ENCODE measurements around the gene DRC1.
"Not testable (repeated sequence)": the region's sequence is repeated elsewhere in the genome, so short reads cannot be mapped to it uniquely, and the experiment has no call there.

DRC1 gene

DNA sequence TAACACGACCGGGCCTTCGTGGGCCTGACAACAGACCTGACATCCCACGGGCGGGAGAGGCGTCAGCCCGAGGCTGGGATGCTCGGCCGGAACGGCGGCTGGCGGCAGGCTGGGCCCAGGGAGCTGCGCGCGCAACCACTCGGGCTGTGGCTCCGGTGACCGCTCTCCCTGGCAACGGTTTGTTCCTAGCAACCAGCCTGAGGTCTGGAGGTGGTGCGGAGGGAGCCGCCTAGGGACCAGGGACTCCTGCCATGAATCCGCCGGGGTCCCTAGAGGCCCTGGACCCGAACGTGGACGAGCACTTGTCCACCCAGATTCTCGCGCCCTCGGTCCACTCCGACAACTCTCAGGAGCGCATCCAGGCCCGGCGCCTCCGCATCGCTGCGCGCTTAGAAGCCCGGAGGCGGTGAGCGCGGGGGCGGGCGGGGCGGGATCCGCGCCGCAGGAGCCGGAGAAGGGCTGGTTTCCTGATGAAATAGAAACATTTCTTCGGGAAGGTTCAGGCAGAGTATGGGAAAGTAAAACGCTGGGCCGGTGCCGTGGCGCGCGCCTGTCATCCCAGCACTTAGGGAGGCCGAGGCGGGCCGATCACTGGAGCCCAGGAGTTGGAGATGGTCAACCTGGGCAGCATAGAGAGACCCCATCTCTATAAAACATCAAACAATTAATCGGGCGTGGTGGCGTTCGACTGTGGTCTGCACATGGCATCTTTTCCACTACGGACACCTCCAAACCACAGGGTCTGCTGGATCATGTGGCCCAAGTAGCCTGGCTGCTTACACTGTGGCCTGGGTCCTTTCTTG, at the start of gene DRC1:
Gene DRC1 (plus strand): TSS at position 182 of the 803 bp plus-strand sequence. CDS start 70 bp downstream, at position 252.
- DNase-seq = peak; percentile 38

DNA sequence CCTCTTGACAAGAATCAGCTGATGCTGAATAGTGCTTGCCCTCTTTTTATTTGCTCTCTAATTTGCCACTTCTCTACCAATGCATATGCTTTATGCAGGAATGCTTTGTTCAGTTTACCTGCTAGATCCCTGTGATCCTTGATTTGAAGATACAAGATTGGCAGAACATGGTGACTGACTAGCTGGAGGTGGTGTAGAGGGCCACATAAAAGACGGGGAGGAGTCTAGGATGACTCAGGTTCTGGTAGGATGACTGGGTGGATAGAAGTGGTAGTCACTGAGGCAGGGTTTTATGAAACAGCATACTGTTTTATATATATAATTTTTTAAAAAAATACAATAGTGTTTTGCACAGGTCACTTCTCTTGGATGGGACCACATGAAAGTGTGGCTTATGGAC, 48.8 kb upstream of the DRC1 start:
- DNase-seq = no peak

DNA sequence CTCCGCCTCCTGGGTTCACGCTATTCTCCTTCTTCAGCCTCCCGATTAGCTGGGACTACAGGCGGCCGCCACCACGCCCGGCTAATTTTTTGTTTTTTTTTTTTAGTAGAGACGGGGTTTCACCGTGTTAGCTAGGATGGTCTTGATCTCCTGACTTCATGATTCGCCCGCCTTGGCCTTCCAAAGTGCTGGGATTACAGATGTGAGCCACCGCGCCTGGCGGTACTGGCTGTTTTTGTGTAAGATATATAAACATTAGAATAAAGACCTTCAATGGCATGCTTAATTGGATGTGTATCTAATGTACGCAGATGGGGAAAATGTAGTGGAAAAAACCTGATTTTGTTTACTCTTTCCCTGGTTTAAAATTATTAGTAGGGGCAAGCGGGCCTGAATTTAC, 47.3 kb upstream of the DRC1 start:
- DNase-seq = not testable (repeated sequence)

DNA sequence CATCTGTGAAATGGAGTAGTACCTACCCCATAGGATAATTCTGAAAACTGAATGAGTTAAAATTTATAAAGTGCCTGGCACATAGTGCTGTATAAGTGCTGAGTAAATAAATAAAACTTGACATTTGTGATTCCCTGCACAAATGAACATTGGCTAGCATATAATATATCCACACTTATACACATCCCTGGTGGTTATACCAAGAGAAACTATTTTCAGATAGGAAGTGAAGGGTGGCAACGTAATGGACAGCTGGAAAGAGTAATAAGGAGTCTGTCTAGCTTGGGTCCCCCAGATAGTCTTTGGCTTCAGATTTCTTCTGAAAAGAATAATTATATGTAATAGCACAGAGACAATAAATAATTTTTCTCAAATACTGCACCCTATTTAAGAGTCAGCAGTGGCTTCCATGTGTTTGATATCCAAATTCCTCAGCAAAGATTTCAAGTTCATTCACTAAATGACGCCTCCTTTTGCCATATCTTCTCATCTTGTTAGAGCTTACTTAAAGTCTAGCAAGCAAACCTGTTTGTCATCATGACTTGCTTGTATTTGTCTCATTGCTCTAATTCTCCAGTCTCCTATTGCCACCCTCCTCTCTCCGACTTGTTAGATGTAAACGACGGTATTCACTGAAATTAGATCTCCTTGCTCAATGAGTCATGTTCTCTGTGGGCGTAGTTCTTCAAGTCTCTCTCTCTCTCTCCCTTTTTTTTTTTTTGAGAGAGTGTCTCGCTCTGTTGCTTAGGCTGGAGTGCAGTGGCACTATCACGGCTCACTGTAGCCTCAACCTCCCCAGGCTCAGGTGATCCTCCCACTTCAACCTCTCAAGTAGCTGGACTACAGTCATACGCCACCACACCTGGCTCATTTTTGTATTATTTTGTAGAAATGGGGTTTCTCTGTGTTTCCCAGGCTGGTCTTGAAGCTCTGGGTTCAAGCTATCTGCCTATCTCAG, 46.4 kb upstream of the DRC1 start:
- DNase-seq = no peak

DNA sequence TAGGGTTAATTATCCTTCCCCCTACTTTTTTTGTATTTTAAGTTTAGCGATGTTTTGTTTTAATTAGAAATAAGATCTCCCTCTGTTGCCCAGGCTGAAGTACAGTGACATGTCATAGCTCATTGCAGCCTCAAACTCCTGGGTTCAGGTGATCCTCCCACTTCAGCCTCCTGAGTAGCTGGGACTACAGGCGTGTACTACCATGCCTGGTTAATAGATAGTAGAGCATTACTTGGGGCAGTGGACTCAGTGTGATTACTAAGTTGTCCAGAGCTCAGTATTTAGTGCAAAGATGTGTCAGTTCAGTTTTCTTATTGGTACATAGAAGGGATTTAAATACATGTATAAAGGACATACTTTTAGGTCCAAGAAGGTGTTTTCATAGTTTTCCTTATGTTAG, 45.6 kb upstream of the DRC1 start:
- no peak for DNase-seq

DNA sequence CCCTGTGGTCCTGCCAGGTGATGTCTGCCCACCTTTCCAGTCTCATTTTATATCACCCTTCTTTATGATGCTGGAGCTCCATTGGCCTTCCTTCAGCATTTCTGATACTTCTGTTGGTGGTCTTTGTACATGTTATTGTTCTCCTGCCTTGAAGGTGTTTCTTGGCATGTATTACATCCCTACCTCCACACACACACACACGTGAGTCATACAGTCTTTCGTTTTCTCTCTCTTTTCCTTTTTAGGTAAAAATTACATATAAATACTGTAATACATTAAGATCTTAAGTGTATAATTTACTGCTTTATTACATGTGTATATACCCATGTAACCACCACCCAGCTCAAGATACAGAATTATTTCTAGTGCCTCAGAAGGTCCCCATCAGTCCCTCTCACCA, 44.9 kb upstream of the DRC1 start:
- DNase-seq = no peak

DNA sequence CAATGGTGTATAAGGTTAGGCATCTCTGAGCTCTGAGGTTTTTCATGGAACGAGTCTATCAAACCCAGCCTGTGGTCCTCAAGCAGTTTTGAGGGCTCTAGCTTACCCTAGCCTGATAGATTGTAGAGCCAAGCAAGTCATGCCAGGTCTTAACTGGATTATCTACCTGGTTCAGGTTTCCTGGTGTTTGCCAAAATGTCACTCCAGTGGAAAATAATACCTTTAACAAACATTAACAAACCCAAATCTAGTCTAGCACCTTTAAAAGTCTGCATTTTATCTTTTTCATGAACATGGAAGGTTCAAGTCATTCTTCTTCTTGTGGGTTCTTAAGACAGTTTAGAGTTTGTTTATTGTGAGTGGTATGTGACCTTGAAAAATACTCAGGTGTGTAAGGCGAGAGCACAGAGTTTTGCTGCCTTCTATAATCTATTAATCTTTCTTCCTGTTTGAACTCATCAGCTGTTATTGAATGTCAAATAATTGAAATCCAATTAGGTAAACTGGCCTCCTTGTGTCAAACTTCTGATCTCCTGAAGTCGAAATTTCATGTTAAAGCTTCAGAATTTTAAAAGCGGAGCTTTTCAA, 41.7 kb upstream of the DRC1 start:
- no peak for DNase-seq

DNA sequence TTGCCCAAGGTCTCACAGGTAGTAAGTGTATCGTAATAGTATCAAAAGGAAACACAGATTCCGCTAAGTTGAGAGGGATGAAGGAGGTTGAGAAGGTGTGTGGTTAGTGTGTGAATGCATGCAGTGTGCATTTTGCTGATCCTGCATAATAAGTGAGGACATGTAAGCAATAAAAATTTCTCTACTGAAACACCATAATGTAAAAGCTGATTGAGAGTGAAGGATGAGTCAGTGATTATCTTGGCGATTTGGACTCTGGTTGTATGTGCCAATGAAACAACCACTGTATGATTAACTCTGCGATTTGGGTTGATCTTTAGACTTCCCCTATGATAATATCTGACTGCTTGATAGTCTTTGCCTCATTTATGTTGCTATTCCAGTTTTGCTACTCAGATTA, 38.4 kb upstream of the DRC1 start:
- DNase-seq = no peak

DNA sequence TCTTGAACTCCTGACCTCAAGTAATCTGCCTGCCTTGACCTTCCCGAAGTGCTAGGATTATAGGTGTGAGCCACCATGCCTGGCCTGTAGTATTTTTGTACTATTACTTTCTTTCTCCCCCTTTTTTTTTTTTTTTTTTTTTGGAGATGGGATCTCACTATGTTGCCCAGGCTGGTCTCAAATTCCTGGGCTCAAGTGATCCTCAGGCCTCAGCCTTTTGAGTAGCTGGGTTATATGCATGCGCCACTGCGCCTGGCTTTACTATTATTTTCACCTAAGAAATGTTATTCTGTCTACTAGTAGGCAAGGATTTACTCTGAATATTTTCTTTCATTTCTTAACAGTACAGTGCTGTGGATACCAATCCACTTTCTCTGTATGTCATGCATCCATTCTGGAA, 37.8 kb upstream of the DRC1 start:
- DNase-seq = no peak

DNA sequence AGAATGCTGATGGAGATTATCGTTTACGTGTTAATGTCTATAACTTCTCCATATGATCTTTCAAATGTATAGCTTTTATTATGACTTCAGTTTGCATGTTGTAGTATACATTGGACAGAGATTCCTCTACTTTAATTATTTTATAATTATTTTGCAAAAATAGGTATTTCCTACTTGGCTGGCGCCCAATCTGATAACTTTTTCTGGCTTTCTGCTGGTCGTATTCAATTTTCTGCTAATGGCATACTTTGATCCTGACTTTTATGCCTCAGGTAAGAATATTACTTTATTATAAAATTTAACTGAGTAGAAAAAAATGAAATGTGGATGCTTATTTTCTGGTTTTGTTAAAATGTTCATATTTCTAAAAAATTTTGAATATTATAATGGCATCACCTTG, 37.1 kb upstream of the DRC1 start:
- no peak for DNase-seq

DNA sequence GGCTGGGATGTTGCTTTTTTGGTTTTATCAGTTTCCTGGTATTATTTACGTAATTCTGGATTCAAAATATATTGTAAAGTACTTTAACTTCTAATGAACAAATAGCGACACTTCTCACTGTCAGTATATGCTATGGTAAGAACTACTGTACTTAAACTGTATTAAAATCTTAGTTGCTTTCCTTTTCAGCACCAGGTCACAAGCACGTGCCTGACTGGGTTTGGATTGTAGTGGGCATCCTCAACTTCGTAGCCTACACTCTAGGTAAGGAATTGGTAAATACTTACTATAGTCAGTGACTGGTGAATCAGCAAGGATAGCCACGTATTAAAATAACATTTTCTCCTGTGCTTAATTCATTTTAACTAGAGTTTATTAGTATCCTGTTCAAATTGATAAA, 34.8 kb upstream of the DRC1 start:
- DNase-seq = no peak

DNA sequence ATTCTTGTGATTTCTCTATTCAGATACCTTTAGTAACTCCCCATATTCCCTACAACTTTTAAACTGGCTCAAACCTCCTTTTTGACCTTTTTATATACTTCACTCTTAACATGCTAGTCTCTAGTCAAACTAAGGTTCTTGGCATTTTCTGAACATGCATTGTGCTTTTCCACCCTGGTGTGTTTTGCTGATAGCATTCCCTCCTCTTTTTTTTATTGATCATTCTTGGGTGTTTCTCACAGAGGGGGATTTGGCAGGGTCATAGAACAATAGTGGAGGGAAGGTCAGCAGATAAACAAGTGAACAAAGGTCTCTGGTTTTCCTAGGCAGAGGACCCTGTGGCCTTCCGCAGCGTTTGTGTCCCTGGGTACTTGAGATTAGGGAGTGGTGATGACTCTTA, 32.1 kb upstream of the DRC1 start:
- not testable (repeated sequence) for DNase-seq

DNA sequence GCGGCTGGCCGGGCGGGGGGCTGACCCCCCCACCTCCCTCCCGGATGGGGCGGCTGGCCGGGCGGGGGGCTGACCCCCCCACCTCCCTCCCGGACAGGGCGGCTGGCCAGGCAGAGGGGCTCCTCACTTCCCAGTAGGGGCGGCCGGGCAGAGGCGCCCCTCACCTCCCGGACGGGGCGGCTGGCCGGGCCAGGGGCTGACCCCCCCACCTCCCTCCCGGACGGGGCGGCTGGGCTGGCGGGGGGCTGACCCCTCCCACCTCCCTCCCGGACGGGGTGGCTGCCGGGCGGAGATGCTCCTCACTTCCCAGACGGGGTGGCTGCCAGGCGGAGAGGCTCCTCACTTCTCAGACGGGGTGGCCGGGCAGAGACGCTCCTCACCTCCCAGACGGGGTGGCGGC, 30.8 kb upstream of the DRC1 start:
- DNase-seq = not testable (repeated sequence)

DNA sequence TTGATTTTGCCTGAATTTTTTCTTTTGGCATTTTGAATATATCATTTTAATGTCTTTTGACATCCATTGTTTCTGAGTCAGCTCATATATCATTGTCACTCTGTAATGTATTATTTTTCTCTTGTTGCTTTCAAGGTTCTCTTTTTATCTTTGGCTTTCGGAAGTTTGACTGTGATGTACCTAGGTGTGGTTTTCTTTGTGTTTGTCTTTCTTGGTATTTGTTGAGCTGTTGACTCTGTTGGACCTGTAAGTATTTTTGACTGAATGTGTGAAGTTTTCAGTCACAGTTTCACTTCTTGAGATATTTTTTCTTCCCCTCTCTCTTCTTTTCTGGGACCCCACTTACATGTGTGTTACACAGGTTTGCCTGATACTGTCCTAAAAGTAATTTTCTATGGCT, 24.9 kb upstream of the DRC1 start:
- DNase-seq = no peak

DNA sequence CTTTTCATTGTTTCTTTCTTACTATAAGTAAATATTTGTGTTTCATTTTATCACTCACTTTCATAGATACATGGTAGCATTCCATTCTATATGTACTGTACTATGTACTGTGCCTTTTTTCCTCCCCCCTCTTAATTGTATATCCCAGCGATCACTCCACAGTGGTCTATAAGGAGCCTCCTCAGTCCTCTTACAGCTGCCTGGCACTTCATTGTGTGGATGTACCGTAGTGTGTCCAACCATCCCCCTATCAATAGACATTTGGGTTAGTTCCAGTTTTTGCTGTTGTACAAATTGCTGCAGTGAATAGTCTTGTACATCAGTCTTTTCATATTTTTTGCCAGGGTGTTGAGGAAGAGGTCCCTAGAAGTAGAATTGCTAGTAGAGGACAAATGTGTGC, 21.4 kb upstream of the DRC1 start:
- no peak for DNase-seq

DNA sequence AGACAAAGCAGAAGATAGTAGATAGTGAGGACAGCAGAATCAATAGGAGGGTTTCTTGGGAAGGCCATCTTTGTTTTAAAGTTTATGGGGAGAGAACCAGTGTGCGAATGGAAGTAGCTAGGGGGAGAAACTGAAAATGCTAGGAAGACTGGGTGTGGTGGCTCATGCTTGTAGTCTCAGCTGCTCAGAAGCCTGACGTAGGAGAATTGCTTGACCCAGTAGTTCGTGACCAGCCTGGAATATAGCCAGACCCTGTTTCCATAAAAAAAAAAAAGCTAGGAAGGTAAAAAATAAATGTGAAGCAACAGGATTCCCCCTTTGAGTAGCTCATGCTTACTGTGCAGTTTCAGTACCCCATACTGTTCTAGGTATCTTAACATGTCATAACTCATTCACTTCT, 19.2 kb upstream of the DRC1 start:
- DNase-seq = no peak

DNA sequence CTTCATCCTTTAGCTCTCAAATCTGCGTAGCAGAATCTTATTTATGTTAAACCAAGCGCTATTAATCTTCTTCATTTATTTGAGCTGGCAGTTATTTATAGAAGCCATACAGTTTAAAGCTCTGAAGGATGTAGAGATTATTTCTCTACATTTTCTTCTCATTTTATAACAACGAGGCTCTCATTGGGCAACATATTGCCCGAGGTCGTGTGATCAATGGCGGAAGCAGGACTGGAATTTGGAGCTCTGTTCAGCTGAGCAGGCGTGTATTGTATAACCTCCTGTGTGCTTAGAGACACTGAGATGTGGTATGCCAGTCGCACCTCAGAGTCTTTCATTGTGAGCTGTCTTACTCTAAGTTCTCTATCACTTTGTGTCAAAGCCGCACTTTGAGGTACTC, 17.5 kb upstream of the DRC1 start:
- no peak for DNase-seq

DNA sequence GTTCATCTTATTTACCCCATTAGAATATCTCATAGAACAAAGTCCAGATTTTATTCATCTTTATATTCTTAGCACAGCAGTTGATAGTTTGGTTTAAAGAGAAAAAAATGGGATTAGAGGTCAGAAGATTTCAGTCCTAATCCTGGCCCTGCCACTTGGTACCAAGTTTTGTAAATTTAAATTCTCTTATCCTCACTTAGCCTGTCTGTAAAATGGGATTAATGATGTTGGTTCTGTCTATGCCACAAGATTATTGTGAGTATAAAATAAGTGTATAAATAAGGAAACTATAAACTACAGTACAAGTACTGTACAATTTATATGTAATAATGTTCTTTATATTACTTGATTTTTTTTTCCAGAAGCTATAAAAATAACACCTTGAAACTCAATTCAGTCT, 17.1 kb upstream of the DRC1 start:
- DNase-seq = no peak

DNA sequence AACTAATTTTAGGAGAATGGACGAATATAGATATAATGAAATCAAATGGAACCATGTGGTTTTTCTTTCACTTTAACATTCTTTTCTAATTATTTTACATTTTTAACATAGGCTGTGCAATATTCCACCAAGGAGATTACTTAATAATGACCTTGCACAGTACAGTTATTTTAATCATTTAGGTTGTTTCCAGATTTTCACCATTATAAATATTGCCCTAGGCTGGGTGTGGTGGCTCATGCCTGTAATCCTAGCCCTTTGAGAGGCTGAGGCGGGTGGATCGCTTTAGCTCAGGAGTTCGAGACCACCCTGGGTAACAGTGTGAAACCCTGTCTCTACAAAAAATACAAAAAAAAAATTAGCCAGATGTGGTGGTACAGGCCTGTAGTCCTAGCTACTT, 14.5 kb upstream of the DRC1 start:
- no peak for DNase-seq

DNA sequence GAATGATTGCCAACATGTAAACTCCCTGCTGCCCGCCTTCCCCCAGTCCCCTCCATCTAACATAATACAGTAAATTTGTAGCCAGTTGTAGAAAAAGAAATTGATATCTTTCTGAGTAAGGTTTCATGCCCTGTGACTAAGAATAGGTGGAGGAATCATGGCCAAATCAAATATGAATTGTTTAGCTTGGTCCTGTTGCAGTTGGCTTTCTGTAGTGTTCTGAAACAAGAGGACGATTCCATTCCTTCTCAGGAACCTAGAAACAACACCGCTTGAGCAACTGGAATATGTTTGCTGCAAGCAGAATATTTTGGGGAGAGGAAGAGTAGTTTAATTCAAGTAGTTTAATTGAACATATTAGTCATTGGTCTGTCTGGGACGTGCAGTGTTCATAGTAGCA, 7.0 kb upstream of the DRC1 start:
- DNase-seq = no peak

DNA sequence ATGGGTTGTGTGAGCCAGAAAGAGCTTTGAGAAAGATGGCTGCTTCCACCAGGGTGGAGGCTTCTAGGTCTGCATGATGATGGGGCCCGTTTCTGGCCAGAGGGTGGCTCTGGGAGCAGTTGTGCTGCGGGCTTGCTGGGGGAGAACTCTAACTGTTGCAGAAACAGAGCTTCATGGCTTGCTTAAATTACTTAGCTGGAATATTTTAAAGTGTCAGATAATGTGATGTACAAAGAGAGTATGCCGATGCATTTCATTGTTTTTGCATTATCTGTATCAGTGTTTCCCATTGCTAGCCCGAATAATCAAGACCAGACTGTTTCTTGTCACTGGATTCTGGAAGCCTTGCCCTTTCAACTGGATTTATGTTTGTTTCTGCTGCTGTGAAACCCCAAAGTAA, 6.3 kb upstream of the DRC1 start:
- no peak for DNase-seq

DNA sequence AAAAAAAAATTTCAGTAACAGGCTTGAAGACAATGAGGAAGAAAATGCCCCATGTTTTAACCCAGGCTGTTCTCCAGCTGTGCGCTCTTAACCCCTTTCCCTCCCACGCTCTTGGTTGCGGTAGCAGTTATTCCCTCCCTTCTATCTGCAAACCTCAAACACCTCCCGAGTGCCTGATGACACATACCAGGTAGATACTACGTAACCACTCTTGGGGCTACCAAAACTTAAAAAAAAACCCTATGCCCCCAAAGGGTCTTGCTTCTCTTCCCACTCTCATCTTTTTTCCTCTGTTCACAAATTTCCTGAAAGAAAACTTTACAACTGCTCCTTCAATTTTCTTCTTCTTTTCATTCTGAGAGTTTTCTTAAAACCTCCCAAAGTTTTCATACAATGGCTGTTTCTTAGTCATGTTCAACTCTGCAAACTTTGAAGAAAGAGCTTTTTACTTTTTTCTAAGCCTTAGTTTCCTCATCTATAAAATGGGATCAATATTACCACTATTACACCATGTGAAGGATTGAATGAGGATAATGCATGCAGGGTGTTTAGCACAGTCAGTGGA, 4.9 kb upstream of the DRC1 start:
- DNase-seq = no peak

DNA sequence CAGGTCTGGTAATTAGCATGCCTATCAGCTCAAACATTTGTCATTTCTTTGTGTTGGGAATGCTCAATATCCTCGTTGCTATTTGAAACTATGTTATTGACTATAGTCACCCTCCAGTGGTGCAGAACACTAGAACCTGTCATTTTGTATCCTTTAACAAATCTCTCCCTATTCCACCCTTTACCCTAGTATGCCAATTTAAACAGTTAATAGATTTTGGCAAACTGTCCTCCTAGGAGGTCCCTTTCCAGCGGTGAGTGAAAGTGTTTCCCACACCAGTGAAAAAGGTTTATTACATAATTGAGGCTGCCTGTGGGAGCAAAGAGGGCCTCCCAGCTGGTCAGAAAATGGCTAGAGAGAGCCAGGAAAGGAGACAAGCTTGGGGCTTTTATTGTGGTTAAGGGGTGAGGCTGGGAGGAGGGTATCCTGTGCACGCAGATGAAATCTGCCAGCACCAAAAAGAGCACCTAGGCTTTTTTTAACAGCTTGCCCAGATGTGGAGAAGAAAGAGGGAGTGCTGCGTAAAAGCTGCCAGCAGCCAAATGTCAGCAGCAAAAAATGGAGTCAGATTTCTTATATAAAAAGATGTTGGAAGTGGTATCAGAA, 1.8 kb upstream of the DRC1 start:
- DNase-seq = no peak

Data from 8988T (cell line).